ENCODE results near the gene VPS11. TPM values are rescaled to one million over a fixed set of nuclear protein-coding genes. Genes with fewer than 3 reads are reported as not detected.

VPS11 gene
- total and polyA plus RNA-seq, 12 donors, result 15.7 to 44.2 (median 22.5) TPM

DNA sequence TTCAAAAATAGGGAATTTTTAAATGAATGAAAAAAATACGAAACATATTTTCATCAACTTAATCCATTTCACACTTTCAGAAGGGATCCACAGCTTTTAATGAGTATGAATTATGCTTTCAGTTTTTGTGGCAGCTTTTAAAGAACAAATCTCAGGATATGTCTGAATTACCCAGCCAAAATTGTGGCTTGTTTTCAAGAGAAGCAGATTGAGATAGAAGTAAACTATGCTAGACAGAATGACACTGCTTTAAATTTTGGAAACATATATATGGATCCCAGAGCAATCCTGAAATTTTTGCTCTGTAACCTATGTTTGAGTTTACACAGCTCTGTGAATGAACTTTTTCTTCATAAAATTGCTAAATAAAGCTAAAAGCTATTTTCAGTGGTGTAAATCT, 51.3 kb downstream of the VPS11 start:
- Histone ChIP-seq H3K36me3 (peaks cover 0 to 50% (median 10%) of the 10 kb centered on the region in 9 donors), H3K4me1 (peaks cover 6 to 40% (median 17%) of the 10 kb centered on the region in 9 donors), H3K9me3 (no peaks in the 10 kb centered on the region), H3K4me3 (no peak overlapping the region), H3K27ac (no peak overlapping the region), H3K27me3 (no peaks in the 10 kb centered on the region)
- 93 to 100% methylated on average over 1 of the region's 1 CpG for WGBS, 2 donors
- DNase-seq (no peak), ATAC-seq (no peak)
- intact Hi-C loops (cut with DNase I), result no loop called here
- TF ChIP-seq, protein P1, sequence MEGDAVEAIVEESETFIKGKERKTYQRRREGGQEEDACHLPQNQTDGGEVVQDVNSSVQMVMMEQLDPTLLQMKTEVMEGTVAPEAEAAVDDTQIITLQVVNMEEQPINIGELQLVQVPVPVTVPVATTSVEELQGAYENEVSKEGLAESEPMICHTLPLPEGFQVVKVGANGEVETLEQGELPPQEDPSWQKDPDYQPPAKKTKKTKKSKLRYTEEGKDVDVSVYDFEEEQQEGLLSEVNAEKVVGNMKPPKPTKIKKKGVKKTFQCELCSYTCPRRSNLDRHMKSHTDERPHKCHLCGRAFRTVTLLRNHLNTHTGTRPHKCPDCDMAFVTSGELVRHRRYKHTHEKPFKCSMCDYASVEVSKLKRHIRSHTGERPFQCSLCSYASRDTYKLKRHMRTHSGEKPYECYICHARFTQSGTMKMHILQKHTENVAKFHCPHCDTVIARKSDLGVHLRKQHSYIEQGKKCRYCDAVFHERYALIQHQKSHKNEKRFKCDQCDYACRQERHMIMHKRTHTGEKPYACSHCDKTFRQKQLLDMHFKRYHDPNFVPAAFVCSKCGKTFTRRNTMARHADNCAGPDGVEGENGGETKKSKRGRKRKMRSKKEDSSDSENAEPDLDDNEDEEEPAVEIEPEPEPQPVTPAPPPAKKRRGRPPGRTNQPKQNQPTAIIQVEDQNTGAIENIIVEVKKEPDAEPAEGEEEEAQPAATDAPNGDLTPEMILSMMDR (IDR thresholded peaks at IDR 0.05), result no peak

- TF ChIP-seq, protein P1 (IDR thresholded peaks at IDR 0.05), result no peak
- Histone ChIP-seq H3K4me1 (peaks cover 6 to 26% (median 17%) of the 10 kb centered on the region in 9 donors), H3K27ac (peak overlapping the region in 9 of 10 donors; percentile 53 to 87 (median 75)), H3K36me3 (peaks cover 0 to 50% (median 7%) of the 10 kb centered on the region in 9 donors), H3K27me3 (no peaks in the 10 kb centered on the region), H3K9me3 (no peaks in the 10 kb centered on the region), H3K4me3 (peak overlapping the region in 9 of 10 donors; percentile 62 to 90 (median 82))
- ATAC-seq (no peak), DNase-seq (no peak)
- 29 to 34% methylated on average over 5 of the region's 5 CpGs for WGBS, 2 donors
- intact Hi-C loops (cut with DNase I), result loop anchor here in 2 of 10 donors (1.0 kb wide), 1 partner anchor 25 kb away; a partner anchor contains a TSS
These were observed 53.0 kb downstream of the VPS11 start for GRCh38 chr11:119120639-119121007.

DNA sequence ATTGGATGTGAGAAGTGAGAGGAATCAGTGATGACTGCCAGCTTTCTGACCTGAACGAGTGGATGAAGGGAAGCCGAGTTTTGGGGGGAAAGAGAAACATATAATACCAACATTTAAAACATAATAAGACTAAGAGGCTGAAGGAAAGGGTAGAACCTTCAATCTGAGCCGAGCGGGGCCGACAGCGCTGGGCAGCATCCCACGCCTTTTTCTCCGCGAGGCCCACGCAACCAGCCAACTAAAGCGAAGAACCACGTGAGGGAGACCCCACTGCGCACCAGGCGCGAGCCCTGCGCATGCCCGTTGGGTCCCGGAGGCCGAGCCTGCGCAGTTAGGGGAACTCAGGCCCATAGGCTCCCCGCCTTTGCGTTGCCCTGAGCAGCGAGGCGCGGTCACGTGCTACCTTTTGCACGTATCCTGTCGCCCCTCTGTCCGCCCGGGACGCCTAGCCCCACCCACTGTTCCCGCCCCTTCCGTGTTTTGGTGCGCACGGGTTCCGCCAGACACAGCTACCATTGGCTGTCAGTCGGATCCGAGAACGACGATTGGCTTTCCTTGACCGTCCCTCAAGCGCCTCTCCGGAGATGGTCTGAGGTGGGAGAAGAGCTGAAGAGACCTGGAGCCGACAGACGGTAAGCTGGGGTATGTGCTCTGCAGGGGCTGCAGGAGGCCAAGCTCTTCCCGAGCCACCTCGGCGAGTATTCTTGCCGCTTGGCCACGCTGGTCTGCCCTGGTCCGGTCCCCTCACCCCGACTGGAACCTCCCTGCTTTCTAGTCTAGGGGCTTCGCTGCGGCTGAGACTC, 53.6 kb downstream of the VPS11 start, which contains the start of gene HINFP:
TSS of gene HINFP (plus strand) at position 573 of the 803 bp plus-strand sequence. CDS start 5,365 bp downstream, outside the sequence.
- peaks cover 6 to 30% (median 23%) of the 10 kb centered on the region in 9 donors for H3K4me1 ChIP-seq
- H3K4me3 ChIP-seq, result peak within 1 kb of the TSS; percentile 62 to 99 (median 82)
- peak within 1 kb of the TSS; percentile 52 to 87 (median 80) for H3K27ac ChIP-seq
- no peaks in the 10 kb centered on the region for H3K27me3 ChIP-seq
- intact Hi-C loops (cut with DNase I), result loop anchor here in 2 of 10 donors (1.0 kb wide), 1 partner anchor 26 kb away; a partner anchor contains a TSS
- TF ChIP-seq, protein P1 (IDR thresholded peaks at IDR 0.05), result no peak
- 0% methylated on average over 54 of the region's 54 CpGs for WGBS, 2 donors
- peaks cover 0 to 47% (median 7%) of the 10 kb centered on the region in 9 donors for H3K36me3 ChIP-seq
- no peaks in the 10 kb centered on the region for H3K9me3 ChIP-seq
- DNase-seq (peak; percentile 100), ATAC-seq (peak; percentile 99 to 100 (median 100))

DNA sequence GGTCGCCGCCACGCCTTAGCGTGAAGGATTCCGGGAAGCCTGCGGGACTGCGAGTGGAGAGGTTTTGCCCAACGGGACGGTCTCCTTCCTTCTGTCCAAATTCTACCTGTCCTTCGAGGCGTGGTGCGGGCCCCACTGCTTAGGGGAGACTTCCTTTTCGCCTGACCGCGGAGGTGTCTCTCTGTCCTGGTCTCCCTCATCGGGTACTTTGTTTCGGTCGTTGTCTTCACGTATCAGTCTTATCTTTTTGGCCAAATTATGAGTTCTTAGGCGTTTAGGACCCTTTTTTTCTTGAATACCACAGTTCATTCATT, 54.1 kb downstream of the VPS11 start:
- no peaks in the 10 kb centered on the region for H3K9me3 ChIP-seq
- peaks cover 6 to 35% (median 22%) of the 10 kb centered on the region in 9 donors for H3K4me1 ChIP-seq
- ATAC-seq, result no peak
- intact Hi-C loops (cut with DNase I), result loop anchor here in 2 of 10 donors (1.0 kb wide), 1 partner anchor 26 kb away; a partner anchor contains a TSS
- peak overlapping the region; percentile 52 to 87 (median 80) for H3K27ac ChIP-seq
- peak overlapping the region; percentile 62 to 99 (median 82) for H3K4me3 ChIP-seq
- no peak for DNase-seq
- WGBS, 2 donors, result 0% methylated on average over 20 of the region's 20 CpGs
- H3K27me3 ChIP-seq, result no peaks in the 10 kb centered on the region
- peaks cover 0 to 45% (median 7%) of the 10 kb centered on the region in 9 donors for H3K36me3 ChIP-seq
- TF ChIP-seq, protein P1 (IDR thresholded peaks at IDR 0.05), result no peak
